GM18511 (cell line): ENCODE measurements around the gene TMEM53.
"Not testable (repeated sequence)": the region's sequence is repeated elsewhere in the genome, so short reads cannot be mapped to it uniquely, and the experiment has no call there.

Experiments
- ATAC-seq: cut with Tn5 transposase; IDR thresholded peaks from one replicate; pipeline ENCODE4 v1.9.1; 2021; ENCODE audit warnings: mild to moderate bottlenecking, moderate library complexity; ENCODE audit not compliant: unreplicated experiment

TMEM53 gene

DNA sequence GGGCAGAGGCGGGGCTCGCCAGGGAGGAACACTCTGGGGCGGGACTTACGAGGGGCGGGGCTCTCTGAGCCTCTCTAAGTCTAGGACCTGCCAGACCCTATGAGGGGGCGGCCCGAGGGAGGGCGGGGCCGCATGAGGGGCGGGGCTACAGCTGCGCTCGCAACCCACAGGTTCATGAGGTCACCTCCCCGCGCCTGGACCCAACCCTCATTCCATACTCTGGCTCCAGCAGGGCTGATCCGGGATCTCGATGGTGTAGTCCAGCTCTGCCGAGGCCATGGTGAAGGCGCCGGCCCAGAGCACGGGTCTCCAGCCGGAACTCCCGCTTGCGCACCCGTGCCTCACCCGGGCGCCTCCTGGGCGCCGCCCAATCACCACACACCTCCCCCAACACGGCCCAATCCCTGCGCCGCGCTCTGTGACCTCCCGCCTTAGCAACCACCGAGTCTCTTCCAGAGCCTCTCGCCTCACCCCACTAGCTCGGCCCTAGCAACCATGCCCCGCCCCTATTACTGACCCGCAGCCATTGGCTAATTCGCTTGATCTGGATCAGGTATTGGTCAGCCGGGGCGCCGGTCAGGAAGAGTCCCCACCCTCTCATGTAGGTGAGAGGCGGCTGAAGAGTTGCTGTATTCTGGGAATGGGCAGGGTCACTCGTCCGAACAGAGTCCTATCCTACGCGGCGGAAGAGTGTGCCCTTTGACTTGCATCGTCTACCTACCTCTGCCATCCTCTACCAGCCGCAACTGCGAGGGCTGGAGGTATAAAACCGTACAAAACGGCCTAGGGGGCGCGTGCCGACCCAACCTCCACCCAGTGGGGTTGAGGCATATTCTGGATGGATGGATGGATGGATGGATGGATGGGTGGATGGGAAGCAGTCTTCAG, at the start of gene TMEM53, which contains the start of gene ARMH1:
Gene TMEM53, minus strand, starts transcription at position 369 of the 888 bp plus-strand sequence. Its CDS starts 90 bp downstream, at position 279.
Gene ARMH1, plus strand, starts transcription at position 602 of the 888 bp plus-strand sequence. CDS start 14,984 bp downstream, outside the sequence.
- ATAC-seq, result peak; percentile 92

DNA sequence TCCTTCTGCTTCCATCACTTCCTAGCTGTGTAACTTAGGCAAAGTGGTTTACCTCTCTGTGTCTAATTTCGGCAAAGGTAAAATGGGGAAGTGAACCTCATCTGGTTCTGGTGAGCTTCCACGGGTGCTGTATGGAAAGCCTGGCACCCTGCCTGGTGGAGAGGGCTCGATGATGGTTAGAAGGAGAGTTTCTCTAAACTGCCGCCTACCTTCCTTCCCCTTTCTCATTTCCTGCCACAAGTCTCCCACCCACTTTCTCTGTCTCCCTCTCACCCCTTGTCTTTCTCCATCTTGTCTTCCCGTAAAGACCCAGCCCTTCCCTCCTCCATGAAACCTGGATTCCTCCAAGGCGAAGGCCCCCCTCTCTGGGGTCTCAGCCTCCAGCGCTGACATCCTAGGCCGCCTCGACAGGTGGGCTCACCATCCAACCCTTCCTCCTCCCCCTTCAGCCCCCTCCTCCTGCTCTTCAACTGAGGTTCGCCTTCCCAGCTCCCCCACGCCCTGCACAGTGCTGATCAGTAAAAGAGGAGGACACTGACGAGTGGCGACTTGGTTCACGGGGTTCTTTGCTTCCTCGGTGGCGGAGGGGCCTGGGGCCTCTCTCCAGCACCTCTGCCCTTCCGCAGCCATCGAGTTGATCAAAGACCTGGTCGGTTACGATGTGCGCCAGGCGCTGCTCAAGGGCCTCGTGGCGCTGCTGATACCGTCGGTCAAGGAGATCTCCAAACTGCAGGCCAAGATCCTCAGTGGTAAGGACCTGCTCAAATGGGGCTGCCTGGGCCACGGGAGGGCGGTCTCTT, 49.4 kb upstream of the TMEM53 start:
- no peak for ATAC-seq

DNA sequence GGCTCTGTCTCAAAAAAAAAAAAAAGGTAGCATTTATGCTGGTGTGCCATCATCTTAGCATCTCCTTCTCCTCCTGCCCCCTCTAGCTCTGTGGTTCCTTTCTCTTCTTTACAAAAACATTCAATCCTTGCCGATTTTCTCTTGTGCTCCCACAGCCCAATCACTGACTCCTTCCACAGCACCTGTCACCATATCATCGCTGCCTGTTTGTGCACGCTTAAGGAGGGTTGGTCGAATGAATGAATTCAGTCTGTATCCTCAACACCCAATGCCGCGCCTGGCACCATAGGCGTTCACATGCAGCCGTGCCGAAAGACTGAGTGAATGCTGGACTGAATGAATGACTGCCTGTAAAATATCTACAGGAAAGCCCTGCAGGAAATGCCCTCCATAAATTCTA, 48.8 kb upstream of the TMEM53 start:
- no peak for ATAC-seq

DNA sequence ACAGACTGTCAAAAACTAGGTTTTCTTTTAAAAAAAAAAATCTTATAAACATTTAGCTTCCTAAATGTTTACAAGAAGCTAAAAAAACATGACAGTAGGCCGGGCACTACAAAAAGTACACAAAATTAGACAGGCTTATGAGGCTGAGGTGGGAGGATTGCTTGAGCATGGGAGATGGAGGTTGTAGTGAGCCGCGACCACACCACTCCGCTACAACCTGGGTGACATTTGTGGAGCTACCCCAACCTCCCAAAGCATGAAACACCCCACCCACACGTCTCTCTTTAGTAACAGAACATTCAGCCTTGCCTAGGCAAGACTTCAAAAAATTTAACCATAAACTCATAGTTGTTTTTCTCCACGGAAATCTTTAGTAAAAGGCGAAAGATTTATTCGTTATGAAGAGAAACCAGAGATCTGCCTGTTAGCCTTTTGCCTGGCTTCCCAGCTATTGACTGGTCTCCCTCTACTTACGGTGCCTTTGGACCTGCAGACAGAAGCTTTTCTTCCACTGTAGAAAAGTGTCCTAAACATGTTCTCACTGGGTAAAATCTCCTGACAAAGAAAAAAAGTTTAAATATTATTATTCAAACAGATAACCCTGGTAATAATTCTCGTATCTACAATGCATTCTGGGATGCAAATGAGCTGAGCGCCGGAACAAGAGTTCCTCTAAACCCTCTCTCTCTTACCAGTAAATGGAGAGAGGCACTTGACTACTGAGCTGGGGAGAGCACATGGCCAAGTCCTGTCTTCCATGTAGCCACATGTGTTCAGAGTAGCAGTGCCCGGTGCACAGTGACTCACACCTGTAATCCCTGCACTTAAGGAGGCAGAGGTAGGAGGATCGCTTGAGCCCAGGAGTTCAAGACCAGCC, 47.4 kb upstream of the TMEM53 start:
- peak; percentile 74 for ATAC-seq

DNA sequence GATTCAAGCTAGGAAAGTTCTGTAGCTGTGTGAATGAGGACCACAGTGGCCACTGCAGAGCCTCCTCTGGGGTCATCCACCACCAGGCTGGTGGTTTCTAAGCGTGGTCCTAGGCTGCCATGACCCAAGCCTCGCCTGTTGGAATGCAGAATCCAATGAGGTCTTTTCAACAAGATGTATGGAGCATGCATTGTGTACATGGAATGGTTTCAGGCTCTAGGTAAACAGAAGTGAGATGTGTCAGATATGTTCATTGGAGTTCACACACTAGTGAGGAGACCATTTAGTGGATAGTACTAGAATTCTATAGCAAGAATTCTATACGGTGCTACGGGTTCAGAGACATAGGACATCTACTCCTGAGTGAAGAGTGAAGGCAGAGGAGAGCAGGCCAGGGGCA, 46.0 kb upstream of the TMEM53 start:
- ATAC-seq, result no peak

DNA sequence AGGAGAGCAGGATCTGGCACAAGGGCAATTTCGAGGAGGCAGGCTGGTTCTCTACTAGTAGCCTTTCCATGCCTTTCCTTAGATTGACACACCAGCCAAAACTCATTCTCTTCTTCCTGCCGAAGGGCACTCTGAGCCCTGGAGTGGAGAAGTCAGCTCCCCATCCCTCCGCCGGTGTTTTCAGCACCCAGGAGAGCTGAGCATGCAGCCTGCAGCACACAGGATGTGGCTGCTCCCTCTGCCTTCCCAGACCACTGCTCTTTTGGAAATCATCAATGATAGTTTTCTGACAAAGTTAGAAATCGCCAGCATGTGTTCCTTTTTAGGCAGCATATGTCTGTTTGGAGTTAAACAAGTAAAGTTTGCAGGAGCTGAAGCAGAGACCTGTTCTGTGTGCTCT, 45.0 kb upstream of the TMEM53 start:
- ATAC-seq, result no peak

DNA sequence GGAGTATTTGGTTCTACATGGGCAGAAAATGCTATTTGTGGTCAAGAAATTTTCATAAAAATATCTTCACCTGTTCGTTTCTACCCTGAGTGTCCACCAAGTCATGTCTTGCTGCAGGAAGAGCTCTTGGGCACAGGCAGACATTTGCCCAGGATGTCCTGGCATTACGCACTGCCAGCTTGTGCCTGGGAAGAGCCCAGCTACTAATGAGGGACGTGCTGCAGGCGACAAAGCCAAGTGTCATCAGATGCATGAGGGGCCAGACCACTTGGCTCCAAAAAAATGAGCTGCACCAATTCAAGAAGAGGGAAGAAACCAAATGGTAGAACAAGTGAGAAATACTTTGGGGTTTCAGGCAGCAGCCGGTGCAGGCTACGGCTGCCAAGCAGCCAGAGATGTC, 43.8 kb upstream of the TMEM53 start:
- no peak for ATAC-seq

DNA sequence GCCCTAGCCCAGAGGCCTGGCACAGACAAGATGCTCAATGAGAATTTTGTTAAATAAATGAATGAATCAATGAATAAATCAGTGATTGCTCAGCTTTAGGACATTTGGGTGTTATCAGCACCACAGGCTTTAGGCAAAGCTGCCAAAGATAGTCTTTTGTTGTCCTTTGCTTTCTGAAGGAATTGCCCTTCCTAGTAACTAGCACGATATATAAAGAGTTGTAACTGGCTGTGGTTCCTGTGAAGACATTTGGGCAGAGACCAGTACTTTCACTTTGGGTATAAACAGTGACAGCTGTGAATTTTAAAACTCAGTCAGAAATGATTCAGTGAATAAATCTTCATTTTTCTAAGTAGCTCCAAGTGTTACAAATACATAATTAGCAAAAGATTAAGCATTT, 43.4 kb upstream of the TMEM53 start:
- no peak for ATAC-seq

DNA sequence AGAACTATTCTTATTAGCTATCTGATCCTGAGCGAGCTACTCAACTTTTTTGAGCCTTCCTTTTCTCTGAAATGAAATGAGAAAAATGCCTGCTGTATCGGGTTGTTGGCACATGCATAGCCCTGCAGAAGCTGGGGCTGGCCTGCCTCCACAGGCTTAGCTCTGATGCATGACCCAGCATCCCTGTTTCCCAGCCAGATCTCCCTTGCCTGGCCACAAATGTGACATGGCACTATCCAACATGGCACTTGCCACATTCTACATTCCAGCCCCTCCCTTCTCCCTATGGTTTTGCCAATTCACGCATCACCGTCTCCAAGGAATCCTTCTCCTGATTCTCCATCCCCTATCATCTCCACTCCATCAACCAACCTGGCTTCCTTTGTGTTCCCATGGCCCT, 42.9 kb upstream of the TMEM53 start:
- no peak for ATAC-seq

DNA sequence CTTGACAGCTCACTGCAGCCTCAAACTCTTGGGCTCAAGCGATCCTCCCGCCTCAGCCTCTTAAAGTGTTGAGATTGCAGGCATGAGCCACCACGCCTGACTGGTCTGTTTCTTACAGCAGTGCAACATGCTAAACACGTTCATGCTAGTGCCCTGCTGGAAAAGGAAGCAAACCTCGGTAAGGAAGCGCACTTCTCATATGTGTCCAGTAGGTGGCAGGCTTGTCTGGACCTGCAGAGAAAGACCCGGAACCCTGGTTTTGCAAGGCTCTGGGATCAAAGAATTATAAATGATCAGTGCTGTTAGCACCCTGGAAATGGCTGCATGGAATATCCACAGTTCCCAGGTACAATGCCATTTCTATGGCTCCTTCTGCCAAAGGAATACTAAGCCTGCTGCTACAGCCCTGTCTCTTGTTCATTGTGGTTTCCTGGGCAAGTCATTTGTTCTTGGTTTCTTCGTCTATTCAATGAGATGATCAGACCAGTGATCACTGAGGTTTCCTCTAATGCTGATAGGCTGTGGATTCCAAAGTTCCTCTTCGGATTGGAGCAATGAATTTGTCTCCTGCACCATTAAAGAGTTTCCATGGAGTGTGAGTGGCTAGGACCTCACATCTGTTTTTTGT, 40.8 kb upstream of the TMEM53 start:
- ATAC-seq, result no peak

DNA sequence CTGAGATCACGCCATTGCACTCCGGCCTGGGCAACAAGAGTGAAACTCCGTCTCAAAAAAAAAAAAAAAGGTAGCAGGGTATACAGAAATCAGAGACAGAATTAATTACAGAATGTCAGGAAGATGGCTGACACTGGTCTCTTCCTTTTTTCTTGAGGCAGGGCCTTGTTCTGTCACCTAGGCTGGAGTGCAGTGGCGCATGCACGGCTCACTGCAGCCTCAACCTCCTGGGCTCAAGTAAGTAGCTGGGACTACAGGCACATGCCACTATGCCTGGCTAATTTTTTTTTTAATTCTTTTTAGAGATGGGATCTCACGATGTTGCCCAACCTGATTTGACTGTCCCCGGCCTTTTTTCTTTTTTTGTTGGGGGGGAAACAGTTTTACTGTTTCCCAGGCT, 40.3 kb upstream of the TMEM53 start:
- ATAC-seq, result no peak

DNA sequence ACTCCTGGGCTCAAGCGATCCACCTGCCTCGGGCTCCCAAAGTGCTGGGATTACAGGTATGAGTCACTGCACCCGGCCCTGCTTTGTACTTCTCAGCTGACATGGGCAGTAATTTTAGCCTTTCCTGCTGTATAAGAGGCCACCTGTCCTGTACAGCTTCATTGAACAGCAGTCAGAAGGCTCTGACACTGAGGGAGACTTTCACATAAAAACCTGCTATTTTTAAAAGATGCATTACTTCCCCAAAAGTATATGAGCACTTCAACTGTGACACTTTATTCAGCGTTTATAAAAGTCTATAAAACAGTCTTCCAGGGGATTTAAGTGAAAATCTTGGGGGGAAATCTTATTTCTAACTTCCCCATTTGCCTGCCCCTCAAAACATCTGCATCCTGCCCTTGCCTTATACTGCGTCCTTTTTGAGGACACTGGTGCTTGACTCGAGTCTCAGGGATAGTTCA, 39.1 kb upstream of the TMEM53 start:
- peak; percentile 78 for ATAC-seq

DNA sequence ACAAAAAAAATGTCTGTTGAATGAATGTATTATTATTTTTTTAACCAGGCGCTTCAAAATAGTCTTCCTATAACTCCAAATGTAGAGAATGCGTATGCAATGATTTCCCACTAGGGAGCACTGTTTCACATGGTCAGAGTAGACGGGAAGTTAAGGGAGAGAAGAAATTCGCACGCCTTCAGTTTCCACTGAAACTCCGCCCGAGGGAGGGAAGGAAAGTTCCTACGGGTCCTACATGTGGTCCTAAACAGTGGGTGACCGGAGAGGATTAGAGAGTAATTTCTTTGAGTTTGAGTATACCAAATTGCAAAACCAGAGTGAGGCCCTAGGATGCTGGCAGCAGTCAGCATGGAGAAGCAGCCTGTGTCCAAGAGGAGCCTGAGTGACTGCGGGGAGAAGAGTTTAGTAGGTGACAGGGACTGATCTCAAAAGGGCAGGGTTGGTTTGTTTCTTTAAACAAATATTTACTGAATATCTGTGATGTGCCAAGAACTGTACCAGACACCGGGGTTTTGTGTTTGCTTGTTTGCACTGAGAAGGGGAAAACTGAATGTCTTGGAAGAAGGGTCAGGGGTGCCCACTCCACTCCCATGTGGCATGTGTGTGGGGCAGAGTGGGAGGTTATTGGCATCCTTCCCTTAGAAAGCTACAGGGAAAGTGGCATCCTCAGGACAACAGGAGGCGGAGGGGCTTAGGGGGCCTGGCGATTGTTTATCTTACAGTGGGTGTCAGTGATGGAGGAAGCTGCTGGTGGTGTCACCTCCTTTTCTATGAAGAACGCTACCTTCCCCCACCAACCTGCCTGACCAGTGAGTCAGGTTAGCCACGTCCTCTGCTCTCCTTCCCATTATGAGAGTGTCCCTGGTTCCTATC, 33.9 kb upstream of the TMEM53 start:
- ATAC-seq, result no peak

DNA sequence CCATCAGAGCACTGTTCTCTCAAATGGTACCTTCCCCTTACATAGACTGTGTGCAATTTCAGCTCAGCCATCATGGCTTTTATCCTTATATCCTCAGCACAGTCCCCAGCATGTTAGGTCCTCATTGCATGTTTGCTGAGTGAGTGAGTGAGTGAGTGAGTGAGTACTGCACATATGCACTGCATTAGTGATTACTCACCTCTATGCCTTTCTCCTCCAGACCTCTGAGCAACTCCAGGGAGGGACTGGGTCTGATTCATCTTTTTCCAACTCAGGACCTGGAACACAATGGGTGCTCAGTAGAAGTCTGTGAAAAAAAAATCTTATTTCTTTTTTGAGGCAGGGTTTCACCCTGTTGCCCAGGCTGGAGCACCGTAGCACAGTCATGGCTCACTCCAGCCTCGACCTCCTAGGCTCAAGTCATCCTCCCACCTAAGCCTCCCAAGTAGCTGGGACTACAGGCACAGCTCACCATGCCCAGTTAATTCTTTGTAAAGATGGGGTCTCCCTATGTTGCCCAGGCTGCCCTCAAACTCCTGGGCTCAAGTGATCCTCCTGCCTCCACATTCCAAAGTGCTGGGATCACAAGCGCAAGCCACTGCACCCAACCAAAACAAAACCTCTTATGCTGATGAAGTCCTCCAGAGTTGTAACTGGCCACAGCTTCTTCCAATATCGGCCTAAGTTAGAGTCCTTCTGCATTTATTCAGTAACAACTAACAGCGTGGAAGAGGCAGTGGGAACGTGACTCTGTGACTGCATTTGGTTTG, 33.0 kb upstream of the TMEM53 start:
- no peak for ATAC-seq

DNA sequence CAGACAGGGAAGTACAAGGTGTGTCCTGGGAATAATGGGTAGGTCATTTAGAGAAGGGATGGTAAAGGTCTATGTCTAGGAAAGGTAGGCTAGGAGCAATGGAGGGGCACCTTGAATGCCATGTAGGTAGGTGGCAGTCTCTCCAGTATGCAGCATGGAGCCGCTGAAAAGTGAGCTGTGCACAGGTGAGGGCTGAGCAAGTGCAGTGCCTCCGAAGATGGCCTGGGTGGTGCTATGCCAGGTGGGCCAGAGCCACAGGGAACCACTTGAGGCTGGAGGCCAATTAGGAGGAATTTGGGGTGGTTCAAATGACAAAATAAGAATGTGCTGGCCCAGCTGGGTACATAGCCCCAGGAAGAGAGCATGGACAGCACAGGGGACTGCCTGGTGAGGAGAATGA, 31.7 kb upstream of the TMEM53 start:
- ATAC-seq, result no peak

DNA sequence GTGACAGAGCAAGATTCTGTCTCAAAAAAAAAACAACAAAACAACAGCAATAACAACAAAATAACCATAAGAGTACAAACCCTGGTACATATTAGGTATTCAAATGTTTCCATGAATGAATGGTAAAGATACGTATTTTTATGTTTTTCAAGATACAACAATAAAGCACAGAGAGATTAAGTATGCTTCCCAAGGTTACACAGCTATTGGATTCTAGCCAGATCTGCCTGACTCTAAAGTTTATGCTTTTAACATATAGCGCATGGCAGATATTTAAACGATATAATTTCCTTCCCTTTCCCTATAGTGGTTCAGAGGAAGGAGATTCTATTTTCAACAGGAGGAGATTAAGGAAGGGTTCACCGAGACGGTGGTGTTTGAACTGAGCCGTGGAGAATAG, 31.2 kb upstream of the TMEM53 start:
- no peak for ATAC-seq

DNA sequence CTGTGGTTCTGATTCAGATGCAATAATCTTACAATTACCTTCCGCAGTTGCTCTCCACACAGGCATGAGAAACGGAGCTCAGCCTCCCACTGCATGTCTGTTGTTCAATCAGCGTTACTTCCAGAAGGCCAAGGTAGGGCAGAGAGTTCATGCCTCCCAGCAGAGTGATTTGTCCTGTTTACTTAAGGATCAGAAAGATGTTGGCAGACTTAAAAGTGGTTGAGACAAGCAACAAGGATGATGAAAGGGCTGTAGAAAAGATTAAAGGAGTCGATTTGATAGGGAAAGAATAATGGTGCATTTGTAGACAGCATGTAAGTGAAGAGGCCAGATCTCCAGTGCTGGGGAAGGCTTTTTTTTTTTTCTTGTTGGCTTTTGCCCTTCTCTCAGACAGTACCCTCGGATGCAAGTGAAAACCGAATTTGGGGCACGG, 26.9 kb upstream of the TMEM53 start:
- no peak for ATAC-seq

DNA sequence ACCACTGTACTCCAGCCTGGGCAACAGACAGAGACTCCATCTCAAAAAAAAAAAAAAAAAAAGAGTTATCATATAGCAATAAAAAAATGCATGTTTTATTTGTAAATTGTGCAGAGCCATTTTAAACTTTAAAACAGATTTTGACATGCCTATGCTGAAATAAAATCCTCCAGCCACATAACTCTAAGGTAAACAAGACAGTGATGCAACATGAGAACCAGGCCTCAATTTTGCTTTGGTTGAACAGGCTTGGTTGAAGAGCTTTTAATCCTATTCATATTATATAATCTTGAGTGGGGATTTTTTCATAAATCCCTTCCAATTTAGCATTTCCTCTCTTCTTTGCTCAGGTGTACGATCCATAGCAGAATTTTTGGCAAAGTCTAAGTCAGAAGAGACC, 26.3 kb upstream of the TMEM53 start:
- no peak for ATAC-seq

DNA sequence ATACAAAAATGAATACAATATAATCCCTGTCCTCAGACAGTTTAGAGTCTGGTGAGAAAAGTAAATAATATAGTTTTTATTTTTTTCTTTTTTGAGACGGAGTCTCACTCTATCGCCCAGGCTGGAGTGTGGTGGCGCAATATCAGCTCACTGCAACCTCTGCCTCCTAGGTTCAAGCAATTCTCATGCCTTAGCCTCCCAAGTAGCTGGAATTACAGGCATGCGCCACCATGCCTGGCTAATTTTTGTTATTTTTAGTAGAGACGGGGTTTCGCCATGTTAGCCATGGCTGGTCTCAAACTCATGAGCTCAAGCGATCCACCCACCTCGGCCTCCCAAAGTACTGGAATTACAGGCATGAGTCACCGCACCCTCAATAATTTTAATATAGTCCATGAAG, 25.1 kb upstream of the TMEM53 start:
- not testable (repeated sequence) for ATAC-seq
